ENCODE data around the gene NCEH1.
"Not testable (repeated sequence)": the region's sequence is repeated elsewhere in the genome, so short reads cannot be mapped to it uniquely, and the experiment has no call there.

The NCEH1 gene

GRCh38 chr3:172707030-172707429 lies 3.8 kb downstream of the NCEH1 start:
- DNase-seq, result no peak

GRCh38 chr3:172705170-172705569 lies 5.7 kb downstream of the NCEH1 start:
- no peak for DNase-seq

GRCh38 chr3:172704001-172704400 lies 6.9 kb downstream of the NCEH1 start:
- no peak for DNase-seq

- not testable (repeated sequence) for DNase-seq
Observed at GRCh38 chr3:172702731-172703130, 8.1 kb downstream of the NCEH1 start.

- DNase-seq, result no peak
Observed at GRCh38 chr3:172702256-172702655, 8.6 kb downstream of the NCEH1 start.

- no peak for DNase-seq
Observed at GRCh38 chr3:172701751-172702150, 9.1 kb downstream of the NCEH1 start.

GRCh38 chr3:172700936-172701455 lies 9.9 kb downstream of the NCEH1 start:
- no peak for DNase-seq

- no peak for DNase-seq
Observed at GRCh38 chr3:172700256-172700655, 10.6 kb downstream of the NCEH1 start.

- DNase-seq, result no peak
Observed at GRCh38 chr3:172699031-172699430, 11.8 kb downstream of the NCEH1 start.

- no peak for DNase-seq
Observed at GRCh38 chr3:172698631-172699030, 12.2 kb downstream of the NCEH1 start.

- no peak for DNase-seq
Observed at GRCh38 chr3:172697558-172697957, 13.3 kb downstream of the NCEH1 start.

GRCh38 chr3:172696357-172696756 lies 14.5 kb downstream of the NCEH1 start:
- no peak for DNase-seq

GRCh38 chr3:172694573-172695246 lies 16.2 kb downstream of the NCEH1 start:
- no peak for DNase-seq

GRCh38 chr3:172692751-172693338 lies 18.0 kb downstream of the NCEH1 start:
- DNase-seq, result no peak

- no peak for DNase-seq
Observed at GRCh38 chr3:172690936-172691335, 19.9 kb downstream of the NCEH1 start.

GRCh38 chr3:172688588-172688987 lies 22.3 kb downstream of the NCEH1 start:
- DNase-seq, result no peak

- no peak for DNase-seq
Observed at GRCh38 chr3:172687501-172687900, 23.4 kb downstream of the NCEH1 start.

- no peak for DNase-seq
Observed at GRCh38 chr3:172685331-172686214, 25.3 kb downstream of the NCEH1 start.

- no peak for DNase-seq
Observed at GRCh38 chr3:172680684-172681083, 30.2 kb downstream of the NCEH1 start.

- no peak for DNase-seq
Observed at GRCh38 chr3:172679599-172679998, 31.3 kb downstream of the NCEH1 start.

GRCh38 chr3:172678068-172678467 lies 32.8 kb downstream of the NCEH1 start:
- DNase-seq, result no peak

- no peak for DNase-seq
Observed at GRCh38 chr3:172676196-172676922, 34.5 kb downstream of the NCEH1 start.

Measured in NCI-H510A (cell line).